ENCODE results near the gene OVCA2. TPM values are rescaled to one million over a fixed set of nuclear protein-coding genes. Genes with fewer than 3 reads are reported as not detected.

The OVCA2 gene
- total RNA-seq, 1 experiment from 2014 or later: 42.5 TPM

DNA sequence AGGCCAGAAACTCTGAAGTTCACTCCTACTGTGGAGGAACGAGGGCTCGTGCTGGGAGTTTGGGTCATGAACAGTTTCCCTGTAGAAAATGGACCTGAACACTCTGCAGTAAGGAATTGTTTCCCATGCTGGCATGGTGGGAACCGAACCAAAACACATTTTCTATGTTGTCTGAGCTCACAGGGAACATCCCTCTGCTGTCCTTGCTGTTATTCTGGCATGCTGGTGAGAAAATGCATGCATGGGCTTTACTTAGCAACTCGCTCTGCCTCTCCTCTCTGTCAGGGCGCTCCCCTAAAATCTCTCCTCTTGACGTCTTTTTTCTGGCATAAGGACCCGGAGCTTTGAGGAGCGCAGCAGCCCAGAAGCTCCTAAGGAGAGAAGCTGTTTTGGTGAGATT lies 22.1 kb upstream of the OVCA2 start:
- TF ChIP-seq, protein P1, sequence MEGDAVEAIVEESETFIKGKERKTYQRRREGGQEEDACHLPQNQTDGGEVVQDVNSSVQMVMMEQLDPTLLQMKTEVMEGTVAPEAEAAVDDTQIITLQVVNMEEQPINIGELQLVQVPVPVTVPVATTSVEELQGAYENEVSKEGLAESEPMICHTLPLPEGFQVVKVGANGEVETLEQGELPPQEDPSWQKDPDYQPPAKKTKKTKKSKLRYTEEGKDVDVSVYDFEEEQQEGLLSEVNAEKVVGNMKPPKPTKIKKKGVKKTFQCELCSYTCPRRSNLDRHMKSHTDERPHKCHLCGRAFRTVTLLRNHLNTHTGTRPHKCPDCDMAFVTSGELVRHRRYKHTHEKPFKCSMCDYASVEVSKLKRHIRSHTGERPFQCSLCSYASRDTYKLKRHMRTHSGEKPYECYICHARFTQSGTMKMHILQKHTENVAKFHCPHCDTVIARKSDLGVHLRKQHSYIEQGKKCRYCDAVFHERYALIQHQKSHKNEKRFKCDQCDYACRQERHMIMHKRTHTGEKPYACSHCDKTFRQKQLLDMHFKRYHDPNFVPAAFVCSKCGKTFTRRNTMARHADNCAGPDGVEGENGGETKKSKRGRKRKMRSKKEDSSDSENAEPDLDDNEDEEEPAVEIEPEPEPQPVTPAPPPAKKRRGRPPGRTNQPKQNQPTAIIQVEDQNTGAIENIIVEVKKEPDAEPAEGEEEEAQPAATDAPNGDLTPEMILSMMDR (IDR thresholded peaks at IDR 0.05): no peak
- TF ChIP-seq, protein P2, sequence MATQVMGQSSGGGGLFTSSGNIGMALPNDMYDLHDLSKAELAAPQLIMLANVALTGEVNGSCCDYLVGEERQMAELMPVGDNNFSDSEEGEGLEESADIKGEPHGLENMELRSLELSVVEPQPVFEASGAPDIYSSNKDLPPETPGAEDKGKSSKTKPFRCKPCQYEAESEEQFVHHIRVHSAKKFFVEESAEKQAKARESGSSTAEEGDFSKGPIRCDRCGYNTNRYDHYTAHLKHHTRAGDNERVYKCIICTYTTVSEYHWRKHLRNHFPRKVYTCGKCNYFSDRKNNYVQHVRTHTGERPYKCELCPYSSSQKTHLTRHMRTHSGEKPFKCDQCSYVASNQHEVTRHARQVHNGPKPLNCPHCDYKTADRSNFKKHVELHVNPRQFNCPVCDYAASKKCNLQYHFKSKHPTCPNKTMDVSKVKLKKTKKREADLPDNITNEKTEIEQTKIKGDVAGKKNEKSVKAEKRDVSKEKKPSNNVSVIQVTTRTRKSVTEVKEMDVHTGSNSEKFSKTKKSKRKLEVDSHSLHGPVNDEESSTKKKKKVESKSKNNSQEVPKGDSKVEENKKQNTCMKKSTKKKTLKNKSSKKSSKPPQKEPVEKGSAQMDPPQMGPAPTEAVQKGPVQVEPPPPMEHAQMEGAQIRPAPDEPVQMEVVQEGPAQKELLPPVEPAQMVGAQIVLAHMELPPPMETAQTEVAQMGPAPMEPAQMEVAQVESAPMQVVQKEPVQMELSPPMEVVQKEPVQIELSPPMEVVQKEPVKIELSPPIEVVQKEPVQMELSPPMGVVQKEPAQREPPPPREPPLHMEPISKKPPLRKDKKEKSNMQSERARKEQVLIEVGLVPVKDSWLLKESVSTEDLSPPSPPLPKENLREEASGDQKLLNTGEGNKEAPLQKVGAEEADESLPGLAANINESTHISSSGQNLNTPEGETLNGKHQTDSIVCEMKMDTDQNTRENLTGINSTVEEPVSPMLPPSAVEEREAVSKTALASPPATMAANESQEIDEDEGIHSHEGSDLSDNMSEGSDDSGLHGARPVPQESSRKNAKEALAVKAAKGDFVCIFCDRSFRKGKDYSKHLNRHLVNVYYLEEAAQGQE (IDR thresholded peaks at IDR 0.05; ENCODE audit: insufficient read depth in 1 of 2, low read depth in 2 of 2, low read length in 1 of 2): no peak
- TF ChIP-seq SIN3A (IDR thresholded peaks at IDR 0.05; ENCODE audit: borderline replicate concordance, insufficient read depth, low read depth, low read length) (no peak), POLR2AphosphoS5 (IDR thresholded peaks at IDR 0.05; ENCODE audit: low read depth, low read length) (no peak), TCF7L2 (IDR thresholded peaks at IDR 0.05; ENCODE audit: low read depth, low read length) (no peak)
- ChIA-PET CTCF (interaction anchor here (1.4 kb wide), 1 partner anchor 111 kb away, joined by 4 read pairs; no protein-coding TSS in a partner anchor), POLR2A (no interaction called here)
- H3K4me3 ChIP-seq (ENCODE audit: low read depth in 2 of 2, low read length in 2 of 2): no peak overlapping the region
- no peaks in the 10 kb centered on the region for H3K4me1 ChIP-seq (ENCODE audit: control insufficient read depth, insufficient read depth, low read length)
- H3K36me3 ChIP-seq (ENCODE audit: control insufficient read depth, insufficient read depth, low read length): no peaks in the 10 kb centered on the region
- DNase-seq (ENCODE audit: low read depth, low spot score) (no peak), ATAC-seq (no peak)
- no TSS peak for BruUV-seq (replicated peaks)
- in situ Hi-C loops (cut with HindIII; ENCODE audit: low pct_unique_long_range_greater_than_20kb, low sequenced_read_pairs): no loop called here
- intact Hi-C loops (cut with micrococcal nuclease; ENCODE audit: unreplicated experiment): no loop called here
- no peaks in the 10 kb centered on the region; the same call in 1 of the 2 replicates for H3K27me3 ChIP-seq (ENCODE audit: control insufficient read depth, insufficient read depth, low read length)
- no peaks in the 10 kb centered on the region for H3K9me3 ChIP-seq (ENCODE audit: control insufficient read depth, insufficient read depth, low read depth, low read length)
- no peak overlapping the region for H3K27ac ChIP-seq (ENCODE audit: low read length)

DNA sequence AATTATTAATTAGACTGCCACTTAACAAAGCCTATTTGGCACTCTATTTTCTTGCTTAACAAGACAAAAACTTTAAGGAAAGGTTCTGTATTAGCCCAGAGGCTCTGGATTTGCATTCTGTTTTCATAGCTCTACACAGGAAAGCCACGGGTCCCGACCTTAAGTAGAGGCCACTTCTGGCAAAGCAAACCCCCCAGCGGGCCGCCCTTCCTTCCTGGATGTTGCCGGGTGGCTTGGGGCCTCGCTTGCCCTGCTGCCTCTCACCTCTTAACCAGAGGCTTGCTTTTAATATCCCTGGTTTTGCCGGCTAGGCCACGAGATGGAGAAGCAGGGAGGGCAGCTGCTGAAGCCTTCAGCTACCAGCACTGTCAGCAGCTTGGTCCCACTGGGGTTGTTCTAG lies 21.1 kb upstream of the OVCA2 start:
- ATAC-seq (no peak), DNase-seq (ENCODE audit: low read depth, low spot score) (no peak)
- no peak overlapping the region for H3K4me3 ChIP-seq (ENCODE audit: low read depth in 2 of 2, low read length in 2 of 2)
- in situ Hi-C loops (cut with HindIII; ENCODE audit: low pct_unique_long_range_greater_than_20kb, low sequenced_read_pairs) (no loop called here), intact Hi-C loops (cut with micrococcal nuclease; ENCODE audit: unreplicated experiment) (no loop called here)
- no peaks in the 10 kb centered on the region for H3K9me3 ChIP-seq (ENCODE audit: control insufficient read depth, insufficient read depth, low read depth, low read length)
- H3K27ac ChIP-seq (ENCODE audit: low read length): no peak overlapping the region
- H3K27me3 ChIP-seq (ENCODE audit: control insufficient read depth, insufficient read depth, low read length): no peaks in the 10 kb centered on the region; the same call in 1 of the 2 replicates
- TF ChIP-seq, protein P2 (IDR thresholded peaks at IDR 0.05; ENCODE audit: insufficient read depth in 1 of 2, low read depth in 2 of 2, low read length in 1 of 2): no peak
- TF ChIP-seq POLR2AphosphoS5 (IDR thresholded peaks at IDR 0.05; ENCODE audit: low read depth, low read length): no peak
- TF ChIP-seq, protein P1 (IDR thresholded peaks at IDR 0.05): no peak
- no peak for TF ChIP-seq TCF7L2 (IDR thresholded peaks at IDR 0.05; ENCODE audit: low read depth, low read length)
- no peak for TF ChIP-seq SIN3A (IDR thresholded peaks at IDR 0.05; ENCODE audit: borderline replicate concordance, insufficient read depth, low read depth, low read length)
- ChIA-PET CTCF (no interaction called here), POLR2A (no interaction called here)
- no peaks in the 10 kb centered on the region for H3K4me1 ChIP-seq (ENCODE audit: control insufficient read depth, insufficient read depth, low read length)
- no peaks in the 10 kb centered on the region for H3K36me3 ChIP-seq (ENCODE audit: control insufficient read depth, insufficient read depth, low read length)
- no TSS peak for BruUV-seq (replicated peaks)
